SH-SY5Y (cell line): ENCODE data around the gene CCL26.

Source experiments
- GATA2 ChIP-seq: IDR thresholded peaks from 2 replicates; pipeline ENCODE4 v1.6.1; 2011; ENCODE audit warnings: mild to moderate bottlenecking, low read depth, low read length
- GATA3 ChIP-seq: IDR thresholded peaks from 2 replicates; pipeline ENCODE4 v1.6.1; 2011; ENCODE audit warnings: low read depth, mild to moderate bottlenecking, low read length, moderate library complexity

- no peak for TF ChIP-seq GATA3
- TF ChIP-seq GATA2, result no peak
Measured at GRCh38 chr7:75804004-75804403, 32.0 kb upstream of the CCL26 start.
